ENCODE results near the gene DZANK1.
"Not testable (repeated sequence)": the region's sequence is repeated elsewhere in the genome, so short reads cannot be mapped to it uniquely, and the experiment has no call there.

DZANK1 gene

DNA sequence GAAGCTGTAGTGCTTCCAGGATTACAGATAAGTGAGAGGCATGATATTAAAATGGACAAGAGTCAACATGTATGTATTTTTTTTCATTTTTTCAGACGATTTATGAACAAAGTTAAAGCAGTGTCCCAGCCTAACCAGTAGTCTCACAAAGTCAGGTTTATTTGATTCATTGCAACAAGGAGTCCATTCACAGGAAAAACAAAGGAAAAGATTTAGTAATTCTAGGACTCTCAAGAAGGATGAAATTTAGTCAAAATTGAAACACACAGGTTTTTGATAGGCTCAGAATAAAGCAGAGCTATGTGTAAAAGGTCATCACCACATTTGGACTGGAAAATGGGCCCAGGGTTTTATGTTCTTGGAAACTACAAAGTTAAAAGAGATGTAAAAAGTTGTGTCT lies 94.5 kb downstream of the DZANK1 start:
- no peak for DNase-seq

DNA sequence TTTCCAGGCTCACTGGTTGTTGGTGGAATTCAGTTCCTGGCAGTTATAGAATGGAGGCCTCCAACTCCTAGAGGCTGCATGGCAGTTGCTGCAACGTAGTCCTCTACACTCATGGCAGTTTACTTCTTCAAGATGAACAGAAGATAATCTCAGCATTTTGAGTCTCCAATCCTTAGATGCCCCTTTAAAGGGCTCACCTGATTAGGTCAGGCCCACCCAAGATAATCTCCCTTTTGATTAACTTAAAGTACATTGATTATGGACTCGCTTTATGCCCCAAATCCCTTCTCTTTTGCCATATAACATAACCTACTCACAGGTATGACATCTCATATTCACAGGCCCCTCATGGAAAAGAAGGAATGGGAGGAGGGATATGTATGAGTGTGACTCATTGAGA lies 102.1 kb downstream of the DZANK1 start:
- no peak for DNase-seq

DNA sequence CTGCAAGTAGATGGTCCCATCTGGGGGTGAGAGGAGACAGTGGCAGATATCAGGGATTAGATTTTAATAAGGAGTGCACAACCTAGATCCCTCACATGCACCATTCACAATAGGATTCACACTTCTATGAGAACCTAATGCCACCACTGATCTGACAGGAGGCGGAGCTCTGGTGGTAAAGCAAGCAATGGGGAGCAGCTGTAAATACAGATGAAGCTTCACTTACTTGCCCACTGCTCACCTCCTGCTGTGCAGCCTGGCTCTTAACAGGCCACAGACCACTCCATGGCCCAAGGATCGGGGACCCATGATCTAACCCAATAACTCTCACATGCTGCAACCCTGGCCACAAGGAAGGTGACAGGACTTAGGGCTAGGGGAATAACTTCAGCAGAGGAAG lies 103.1 kb downstream of the DZANK1 start:
- no peak for DNase-seq

DNA sequence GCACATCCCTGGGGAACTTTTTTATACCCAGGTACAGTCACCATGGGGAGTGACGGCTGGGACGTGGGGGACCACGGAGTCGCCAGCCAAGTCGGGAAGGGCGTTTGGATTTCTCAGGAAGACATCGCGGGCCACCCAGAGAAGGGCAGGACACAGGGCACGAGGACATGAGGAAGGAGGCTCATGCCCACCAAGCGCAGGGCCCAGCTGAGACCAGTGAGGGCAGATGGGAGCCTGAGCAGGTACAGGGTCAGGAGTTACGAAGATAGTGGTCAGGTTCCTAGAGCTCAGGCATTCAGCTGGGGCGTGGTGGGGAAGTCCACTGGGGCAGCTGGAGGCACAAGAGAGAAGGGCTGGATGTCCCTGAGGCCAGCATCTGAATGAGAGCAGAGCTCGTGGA lies 103.9 kb downstream of the DZANK1 start:
- DNase-seq = no peak

DNA sequence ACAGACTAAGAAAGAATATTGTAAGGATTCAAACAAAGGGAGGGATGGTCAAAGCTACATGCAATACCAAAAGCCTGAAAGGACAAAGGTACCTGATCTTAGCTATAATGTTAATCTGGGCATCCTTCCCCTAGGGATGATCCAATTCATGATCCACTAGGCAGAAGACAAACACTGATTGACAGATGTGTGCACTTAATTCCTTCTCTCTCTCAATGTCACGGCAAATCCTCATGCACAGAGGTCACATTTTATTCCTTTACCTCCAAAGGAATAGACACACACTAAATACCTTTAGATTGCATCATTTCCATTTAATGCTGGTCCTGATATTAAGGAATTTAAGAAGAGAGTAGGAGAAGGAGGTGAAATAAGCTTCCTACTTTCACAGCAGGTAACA lies 105.2 kb downstream of the DZANK1 start:
- no peak for DNase-seq

DNA sequence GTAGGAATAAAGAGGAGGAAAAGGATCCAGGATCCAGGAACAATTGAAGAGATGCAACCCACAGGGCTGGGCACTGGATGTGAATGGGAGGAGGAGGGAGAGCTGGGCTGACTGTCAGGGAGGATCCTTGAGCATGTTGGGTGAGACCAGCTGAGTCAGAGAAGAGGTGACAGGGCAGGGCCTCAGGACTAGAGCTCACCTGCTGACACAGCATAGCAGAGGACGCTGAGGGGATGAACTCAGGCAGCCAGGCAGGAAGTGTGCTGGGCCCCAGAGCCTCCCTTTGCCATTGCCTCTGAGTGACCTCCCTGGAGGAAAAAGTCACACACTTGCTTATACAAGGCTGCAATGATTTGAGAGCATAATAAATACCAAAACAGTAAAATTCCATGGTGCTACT lies 106.2 kb downstream of the DZANK1 start:
- DNase-seq = no peak

DNA sequence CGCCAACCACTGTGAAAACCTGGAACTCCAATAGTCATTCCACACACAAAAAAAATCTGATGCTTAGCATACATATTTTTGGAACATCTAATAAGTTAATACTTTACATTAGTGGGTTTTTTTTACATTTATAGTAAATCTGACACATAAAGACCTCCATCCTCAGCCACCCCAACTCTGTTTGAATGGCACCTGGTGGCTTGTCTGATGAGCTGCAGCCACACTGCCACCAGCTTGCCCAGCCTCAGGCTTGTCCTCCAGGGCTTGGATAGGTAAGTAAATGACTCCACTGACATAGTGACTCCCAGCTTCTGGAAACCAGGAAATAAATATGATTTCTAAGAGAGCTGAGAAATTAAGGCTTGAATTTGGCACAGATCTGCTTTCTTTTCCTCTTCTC lies 107.0 kb downstream of the DZANK1 start:
- DNase-seq = no peak

DNA sequence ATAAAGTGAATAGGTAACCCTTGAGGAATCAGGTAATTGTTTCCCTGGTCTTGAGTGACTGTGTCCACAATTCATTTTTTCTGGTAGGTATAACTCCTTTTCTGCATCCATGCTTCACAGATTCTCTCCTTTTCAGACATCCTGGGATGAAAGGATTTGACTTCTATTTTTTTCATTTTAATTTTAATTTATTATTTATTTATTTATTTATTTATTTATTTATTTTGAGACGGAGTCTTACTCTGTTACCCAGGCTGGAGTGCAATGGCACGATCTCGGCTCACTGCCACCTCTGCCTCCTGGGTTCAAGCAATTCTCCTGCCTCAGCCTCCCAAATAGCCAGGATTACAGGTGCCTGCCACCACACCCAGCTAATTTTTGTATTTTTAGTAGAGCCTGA lies 117.1 kb downstream of the DZANK1 start:
- DNase-seq = not testable (repeated sequence)

Measured in stimulated activated CD4-positive, alpha-beta T cell treated with anti-CD3 and anti-CD28 coated beads, Interleukin-2, amount 100 ng/mL, for 48 hours (primary cell).